Measurements from ENCODE around the gene ENAM. TPM values are rescaled to one million over a fixed set of nuclear protein-coding genes. Genes with fewer than 3 reads are reported as not detected.
"Not testable (repeated sequence)": the region's sequence is repeated elsewhere in the genome, so short reads cannot be mapped to it uniquely, and the experiment has no call there.

Gene ENAM
- total and polyA plus RNA-seq, 2 experiments from 2014 or later = not detected

GRCh38 chr4:70691661-70692060 is 63.1 kb downstream of the ENAM start:
- Histone ChIP-seq H3K27me3 (no peaks in the 10 kb centered on the region), H3K4me3 (no peak overlapping the region), H3K9me3 (ENCODE audit: low read depth) (no peaks in the 10 kb centered on the region), H3K36me3 (no peaks in the 10 kb centered on the region), H3K27ac (no peak overlapping the region), H3K4me1 (ENCODE audit: low read depth) (peaks cover 13% of the 10 kb centered on the region)
- DNase-seq (ENCODE audit: low read depth in 1 of 2, low spot score in 1 of 2) = no peak
- TF ChIP-seq, protein P1, sequence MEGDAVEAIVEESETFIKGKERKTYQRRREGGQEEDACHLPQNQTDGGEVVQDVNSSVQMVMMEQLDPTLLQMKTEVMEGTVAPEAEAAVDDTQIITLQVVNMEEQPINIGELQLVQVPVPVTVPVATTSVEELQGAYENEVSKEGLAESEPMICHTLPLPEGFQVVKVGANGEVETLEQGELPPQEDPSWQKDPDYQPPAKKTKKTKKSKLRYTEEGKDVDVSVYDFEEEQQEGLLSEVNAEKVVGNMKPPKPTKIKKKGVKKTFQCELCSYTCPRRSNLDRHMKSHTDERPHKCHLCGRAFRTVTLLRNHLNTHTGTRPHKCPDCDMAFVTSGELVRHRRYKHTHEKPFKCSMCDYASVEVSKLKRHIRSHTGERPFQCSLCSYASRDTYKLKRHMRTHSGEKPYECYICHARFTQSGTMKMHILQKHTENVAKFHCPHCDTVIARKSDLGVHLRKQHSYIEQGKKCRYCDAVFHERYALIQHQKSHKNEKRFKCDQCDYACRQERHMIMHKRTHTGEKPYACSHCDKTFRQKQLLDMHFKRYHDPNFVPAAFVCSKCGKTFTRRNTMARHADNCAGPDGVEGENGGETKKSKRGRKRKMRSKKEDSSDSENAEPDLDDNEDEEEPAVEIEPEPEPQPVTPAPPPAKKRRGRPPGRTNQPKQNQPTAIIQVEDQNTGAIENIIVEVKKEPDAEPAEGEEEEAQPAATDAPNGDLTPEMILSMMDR (IDR thresholded peaks at IDR 0.05; ENCODE audit: low read depth, low read length) = no peak

DNA sequence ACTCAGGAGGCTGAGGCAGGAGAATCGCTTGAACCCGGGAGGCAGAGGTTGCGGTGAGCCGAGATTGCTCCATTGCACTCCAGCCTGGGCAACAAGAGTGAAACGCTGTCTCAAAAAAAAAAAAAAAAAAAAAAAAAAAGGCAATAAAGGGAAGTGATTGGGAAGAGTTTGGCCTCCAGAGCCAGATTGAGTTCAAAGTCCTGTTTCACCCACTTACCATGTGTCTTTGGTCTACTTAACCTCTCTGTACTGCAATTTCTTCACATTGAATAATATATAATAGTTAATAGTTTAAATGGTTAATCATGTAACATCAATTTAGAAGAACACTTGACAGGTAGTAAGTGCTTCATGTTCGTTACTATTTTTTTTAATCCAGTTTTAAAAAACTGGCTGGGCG is 66.1 kb downstream of the ENAM start:
- H3K4me3 ChIP-seq = not testable (repeated sequence)

More for the DNA sequence above, 66.1 kb downstream of the ENAM start:
- not testable (repeated sequence) for H3K4me1 ChIP-seq (ENCODE audit: low read depth); H3K9me3 ChIP-seq (ENCODE audit: low read depth); H3K27ac ChIP-seq; H3K27me3 ChIP-seq; H3K36me3 ChIP-seq; DNase-seq (ENCODE audit: low read depth in 1 of 2, low spot score in 1 of 2)

Other genes with a start within 250 kb of the ENAM start
- gene SMR3B, start 245.6 kb upstream of the ENAM start, total RNA-seq = not detected in 2 replicates
- gene SMR3B, start 245.6 kb upstream of the ENAM start, polyA plus RNA-seq = not detected in 2 replicates
- gene OPRPN, start 230.8 kb upstream of the ENAM start, total RNA-seq = not detected in 2 replicates
- not detected in 2 replicates for gene OPRPN, start 230.8 kb upstream of the ENAM start, polyA plus RNA-seq
- not detected in 2 replicates for gene MUC7, start 156.5 kb upstream of the ENAM start, total RNA-seq
- not detected in 2 replicates for gene MUC7, start 156.5 kb upstream of the ENAM start, polyA plus RNA-seq
- not detected in 2 replicates for gene AMTN, start 110.2 kb upstream of the ENAM start, total RNA-seq
- 0.53 TPM in 1 of 2 replicates, not detected in the other for gene AMTN, start 110.2 kb upstream of the ENAM start, polyA plus RNA-seq
- not detected in 2 replicates for gene AMBN, start 36.5 kb upstream of the ENAM start, total RNA-seq
- gene AMBN, start 36.5 kb upstream of the ENAM start, polyA plus RNA-seq = not detected in 2 replicates
- gene JCHAIN, start 37.8 kb downstream of the ENAM start, total RNA-seq = not detected in 2 replicates
- 0.61 TPM in 1 of 2 replicates, not detected in the other for gene JCHAIN, start 37.8 kb downstream of the ENAM start, polyA plus RNA-seq
- gene UTP3, start 59.8 kb downstream of the ENAM start, total RNA-seq = 18.4 and 23.7 TPM in 2 replicates
- gene UTP3, start 59.8 kb downstream of the ENAM start, polyA plus RNA-seq = 10.9 and 15.5 TPM in 2 replicates
- 31.0 and 43.7 TPM in 2 replicates for gene RUFY3, start 93.2 kb downstream of the ENAM start, total RNA-seq
- 28.1 and 35.2 TPM in 2 replicates for gene RUFY3, start 93.2 kb downstream of the ENAM start, polyA plus RNA-seq
- gene GRSF1, start 211.1 kb downstream of the ENAM start, total RNA-seq = 84.9 and 90.3 TPM in 2 replicates
- 153 and 185 TPM in 2 replicates for gene GRSF1, start 211.1 kb downstream of the ENAM start, polyA plus RNA-seq

All from cardiac muscle cell (in vitro differentiated cells and primary cell).